GM18507 (cell line): Measurements from ENCODE around the gene TNS1.

ENCODE experiments used
- DNase-seq: peaks from one replicate; pipeline ENCODE4 v3.0.0; 2011; ENCODE audit warnings: low read depth; ENCODE audit not compliant: insufficient read length; ENCODE audit errors: extremely low spot score
- FAIRE-seq: peaks from 2 replicates; lab custom pipeline; 2011; peaks lifted over from hg19 to GRCh38; lab: Jason Lieb, UNC

TNS1 gene

DNA sequence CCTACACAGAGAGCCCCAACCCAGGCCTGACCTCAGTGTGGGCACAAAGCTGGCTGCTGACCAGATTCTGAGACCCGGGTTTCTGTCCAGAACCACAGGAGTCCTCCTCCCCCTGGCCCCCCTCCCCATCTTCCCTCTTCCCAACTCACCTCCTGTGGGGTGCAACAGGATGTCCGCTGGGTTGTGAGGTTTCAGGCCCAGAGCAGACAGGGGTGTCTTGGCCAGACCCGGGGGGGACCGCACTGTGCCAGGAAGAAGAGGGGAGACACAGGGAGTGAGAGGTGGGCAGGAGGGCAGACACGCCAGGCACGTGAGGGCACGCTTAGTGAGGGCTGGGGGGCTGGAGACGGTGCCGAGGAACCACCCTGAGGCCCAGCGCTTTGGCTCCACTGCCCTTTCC is 171.5 kb downstream of the TNS1 start:
- FAIRE-seq (no peak), DNase-seq (no peak)

DNA sequence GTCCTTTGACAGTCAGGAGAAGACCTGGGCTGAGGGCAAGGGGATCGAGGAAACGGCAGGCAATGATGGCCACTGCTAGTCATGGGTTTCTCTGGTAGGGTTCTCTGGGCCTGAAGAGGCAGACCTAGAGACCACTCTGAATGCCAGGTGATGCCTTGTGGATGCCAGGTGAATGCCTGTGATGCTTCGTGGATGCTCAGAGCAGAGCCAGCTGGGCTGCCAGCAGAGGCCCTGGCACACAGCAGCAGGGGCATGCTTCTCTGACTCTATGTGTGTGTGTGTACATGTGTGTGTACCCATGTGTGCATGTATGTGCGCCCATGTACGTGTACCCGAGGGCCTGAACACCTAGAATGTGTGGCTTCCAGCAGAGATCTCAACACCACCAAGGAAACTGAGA is 172.0 kb downstream of the TNS1 start:
- FAIRE-seq (no peak), DNase-seq (no peak)

DNA sequence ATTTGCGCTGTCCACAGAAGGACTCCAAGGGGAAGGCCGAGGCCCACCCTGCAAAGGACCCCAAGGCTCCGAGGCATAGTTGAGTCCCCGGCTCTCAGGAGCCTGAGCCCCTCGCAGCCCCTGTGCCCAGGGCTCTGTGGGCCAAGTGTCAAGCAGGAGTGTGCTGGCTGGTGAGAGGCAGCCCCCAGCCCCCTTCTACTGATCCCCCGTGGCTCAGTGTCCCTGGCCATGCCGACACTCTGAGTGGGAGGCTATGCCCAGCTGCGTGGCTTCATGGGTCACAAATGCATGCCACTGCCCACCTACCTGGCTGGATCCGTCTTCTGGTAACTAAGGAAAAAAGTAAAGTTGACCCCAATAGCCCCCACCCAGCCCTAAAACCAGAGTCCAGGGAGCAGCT is 172.7 kb downstream of the TNS1 start:
- DNase-seq (no peak), FAIRE-seq (no peak)

DNA sequence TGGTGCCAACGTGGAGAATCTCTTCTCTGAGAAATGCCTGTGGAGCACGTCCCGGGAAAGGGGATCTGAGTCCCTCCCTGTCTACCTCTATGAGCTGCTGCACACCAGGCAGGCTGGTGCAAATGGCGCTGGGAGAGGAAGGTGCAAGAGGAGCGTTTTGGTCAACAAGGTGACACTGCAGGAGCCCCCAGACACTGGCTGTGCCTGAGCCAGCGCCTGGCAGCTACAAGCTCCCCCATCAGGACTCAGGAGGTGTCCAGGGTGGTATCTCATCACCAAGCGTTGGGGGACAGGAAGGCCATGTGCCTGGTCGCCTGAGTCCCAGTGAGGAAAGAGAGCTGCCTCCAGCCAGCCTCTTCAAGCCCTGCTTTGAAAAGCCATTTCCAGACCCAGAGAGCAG is 173.4 kb downstream of the TNS1 start:
- FAIRE-seq (no peak), DNase-seq (no peak)

DNA sequence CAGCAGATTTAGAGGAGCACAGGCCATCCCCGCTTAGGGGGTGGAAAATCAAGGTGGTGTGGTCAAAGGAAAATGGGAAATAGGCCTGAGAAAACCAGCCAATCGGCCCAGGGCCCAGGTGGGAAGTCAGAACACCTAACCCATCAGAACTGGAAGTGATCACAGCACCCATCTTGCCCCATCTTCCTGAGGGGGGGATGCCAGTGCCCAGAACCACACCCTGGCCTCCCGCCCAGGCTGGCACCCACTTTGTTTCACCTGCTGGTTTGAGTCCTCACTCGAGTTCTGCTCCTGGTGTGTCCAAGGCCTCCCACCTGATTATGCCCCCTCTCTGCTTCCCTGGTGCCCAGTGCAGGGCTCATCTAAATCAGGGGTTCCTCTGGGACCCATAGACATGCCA is 174.5 kb downstream of the TNS1 start:
- no peak for FAIRE-seq
- DNase-seq, result no peak

DNA sequence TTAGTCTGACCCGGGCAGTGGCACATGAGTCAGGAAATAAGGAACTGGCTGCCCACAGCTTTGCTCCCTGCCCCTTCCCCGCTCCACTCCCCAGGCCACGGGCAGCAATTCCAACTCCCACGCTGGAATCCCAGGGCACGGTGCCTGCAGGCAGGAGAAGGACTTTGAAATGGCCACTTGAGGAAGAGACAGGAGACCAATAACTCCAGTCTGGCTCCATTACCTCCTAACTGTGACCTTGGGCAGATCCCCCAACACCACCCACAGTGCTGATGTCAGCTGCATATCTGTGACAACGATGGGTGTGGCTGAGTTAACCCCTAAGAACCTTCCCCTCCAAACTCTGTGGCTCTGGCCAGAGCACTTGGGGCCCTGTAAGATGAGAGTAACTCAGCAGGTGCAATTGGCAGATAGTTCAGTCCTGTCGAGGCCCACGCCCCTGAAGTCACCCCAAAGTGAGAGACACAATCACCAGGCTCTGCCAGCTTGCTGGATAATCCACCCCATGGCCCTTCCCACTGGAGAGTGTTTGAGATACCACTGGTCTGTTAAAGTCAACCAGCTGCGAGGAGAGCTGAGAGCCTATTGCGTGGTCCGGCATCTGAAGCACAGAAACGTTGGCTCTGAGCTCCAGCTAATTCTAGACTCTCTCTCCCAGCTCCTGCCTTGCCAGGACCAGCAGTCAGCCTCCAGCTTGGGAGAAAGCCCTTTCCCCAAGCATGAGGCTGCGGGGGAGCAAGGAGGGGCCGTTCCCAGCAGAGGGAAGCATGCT is 175.2 kb downstream of the TNS1 start:
- DNase-seq (no peak), FAIRE-seq (no peak)

DNA sequence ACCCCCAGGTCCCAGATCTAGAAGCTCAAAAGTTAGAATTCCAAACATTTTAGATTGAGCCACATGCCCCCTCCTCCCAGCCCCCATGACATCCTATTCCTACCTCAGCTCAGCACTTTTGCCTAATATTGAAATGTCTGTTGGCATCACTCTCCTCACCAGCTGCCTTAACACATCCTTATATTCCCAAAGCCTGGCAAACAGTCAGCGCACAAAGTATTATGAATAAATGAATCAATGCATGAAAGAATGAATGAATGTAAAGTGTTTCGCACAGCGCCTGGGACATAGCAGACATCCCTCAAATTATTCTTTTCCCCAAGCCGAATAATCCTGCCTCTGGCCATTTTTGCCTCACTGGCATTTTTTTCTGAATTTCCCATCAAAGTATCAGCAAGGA is 175.8 kb downstream of the TNS1 start:
- no peak for FAIRE-seq
- no peak for DNase-seq

DNA sequence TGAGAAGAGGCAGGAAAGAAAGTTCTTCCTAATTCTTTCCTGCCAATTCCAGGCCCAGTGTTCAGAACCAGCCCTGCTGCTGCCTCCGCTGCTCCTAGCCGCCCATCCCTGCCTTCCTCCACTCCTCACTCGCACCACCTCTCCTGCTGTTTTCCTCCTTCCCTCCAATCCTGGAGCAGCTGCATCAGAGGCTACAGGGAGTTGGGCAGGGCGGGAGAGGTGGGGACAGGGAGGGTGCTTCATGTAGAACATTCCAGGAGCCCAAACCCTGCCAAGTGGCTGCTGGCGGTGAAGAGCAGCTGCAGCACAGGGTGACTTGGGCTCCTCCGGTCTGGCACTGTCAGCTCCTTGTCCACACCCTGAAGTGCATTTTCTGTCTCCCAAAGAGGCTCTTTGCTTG is 176.3 kb downstream of the TNS1 start:
- FAIRE-seq, result no peak
- no peak for DNase-seq

DNA sequence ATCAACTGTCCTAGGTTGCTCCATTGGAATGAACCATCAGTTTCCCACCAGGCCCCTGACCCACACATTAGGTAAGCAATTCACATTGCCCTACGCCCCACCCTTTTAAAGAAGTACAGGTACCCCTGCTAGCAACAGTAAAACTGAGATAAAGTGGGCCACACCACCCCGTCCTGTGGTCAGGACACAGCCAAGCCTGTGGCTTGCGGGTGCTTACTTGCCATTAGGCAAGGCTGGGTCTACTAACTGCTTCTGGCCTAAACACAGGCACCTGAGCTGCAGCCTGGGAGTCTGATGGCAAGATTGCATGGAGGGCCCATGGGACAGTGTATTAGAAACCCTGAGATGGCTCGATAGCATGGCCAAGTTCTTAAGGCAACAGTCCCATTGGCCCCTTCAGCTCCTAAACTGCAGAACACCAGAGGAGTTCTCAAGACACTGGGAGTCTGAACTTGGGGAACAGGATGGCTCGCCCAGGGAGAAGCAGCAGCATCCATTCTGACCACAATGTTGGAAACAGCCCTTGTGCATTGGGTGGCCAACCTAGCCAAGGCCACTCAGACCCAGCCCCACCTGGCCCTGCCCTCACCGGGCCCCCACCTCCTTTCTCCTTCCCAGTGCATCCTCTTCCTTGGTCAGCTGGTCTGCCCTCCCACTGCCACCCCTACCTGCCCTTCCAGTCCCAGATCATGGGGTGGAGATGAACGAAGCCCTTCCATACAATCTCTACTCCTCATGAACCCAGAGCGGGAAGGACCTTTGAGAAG is 177.1 kb downstream of the TNS1 start:
- FAIRE-seq, result no peak
- DNase-seq, result no peak

DNA sequence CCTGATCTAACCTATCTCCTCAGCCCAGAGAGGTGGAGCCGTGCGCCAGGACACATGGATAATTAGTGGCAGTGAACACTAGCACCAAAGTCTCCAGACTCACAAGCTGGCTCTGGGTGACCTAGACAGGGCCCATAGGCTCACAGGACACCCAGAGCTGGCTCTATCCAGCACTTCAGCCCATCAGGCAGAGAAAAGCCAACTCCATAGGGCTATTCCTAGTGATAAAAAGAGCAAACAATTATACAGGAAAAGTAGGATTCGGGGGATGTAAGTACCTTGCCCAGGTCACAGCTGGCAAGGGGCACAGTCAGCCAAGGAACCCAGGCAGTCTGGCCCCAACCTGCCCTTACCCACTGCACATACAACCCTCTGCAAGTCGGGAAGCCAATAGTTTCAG is 178.6 kb downstream of the TNS1 start:
- no peak for DNase-seq
- FAIRE-seq, result no peak

DNA sequence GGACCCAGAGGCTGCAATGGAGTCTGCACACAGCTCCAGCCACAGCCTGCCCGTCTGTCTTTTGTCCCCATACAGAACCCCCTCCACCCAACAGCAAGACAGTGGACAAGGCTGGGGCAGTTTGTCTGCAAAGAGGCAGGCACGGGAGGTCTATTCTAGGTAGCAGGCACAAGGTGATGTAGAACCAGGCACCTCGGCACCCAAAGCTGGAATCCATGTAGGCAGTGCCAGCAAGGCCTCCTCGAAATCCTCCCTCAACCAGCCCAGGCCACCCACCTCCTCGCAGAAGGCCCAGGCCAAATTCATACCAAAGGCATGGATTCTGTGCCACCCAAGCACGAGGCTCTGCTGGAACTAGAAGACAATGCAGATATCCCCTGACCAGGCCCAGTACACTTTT is 179.2 kb downstream of the TNS1 start:
- no peak for FAIRE-seq
- no peak for DNase-seq

DNA sequence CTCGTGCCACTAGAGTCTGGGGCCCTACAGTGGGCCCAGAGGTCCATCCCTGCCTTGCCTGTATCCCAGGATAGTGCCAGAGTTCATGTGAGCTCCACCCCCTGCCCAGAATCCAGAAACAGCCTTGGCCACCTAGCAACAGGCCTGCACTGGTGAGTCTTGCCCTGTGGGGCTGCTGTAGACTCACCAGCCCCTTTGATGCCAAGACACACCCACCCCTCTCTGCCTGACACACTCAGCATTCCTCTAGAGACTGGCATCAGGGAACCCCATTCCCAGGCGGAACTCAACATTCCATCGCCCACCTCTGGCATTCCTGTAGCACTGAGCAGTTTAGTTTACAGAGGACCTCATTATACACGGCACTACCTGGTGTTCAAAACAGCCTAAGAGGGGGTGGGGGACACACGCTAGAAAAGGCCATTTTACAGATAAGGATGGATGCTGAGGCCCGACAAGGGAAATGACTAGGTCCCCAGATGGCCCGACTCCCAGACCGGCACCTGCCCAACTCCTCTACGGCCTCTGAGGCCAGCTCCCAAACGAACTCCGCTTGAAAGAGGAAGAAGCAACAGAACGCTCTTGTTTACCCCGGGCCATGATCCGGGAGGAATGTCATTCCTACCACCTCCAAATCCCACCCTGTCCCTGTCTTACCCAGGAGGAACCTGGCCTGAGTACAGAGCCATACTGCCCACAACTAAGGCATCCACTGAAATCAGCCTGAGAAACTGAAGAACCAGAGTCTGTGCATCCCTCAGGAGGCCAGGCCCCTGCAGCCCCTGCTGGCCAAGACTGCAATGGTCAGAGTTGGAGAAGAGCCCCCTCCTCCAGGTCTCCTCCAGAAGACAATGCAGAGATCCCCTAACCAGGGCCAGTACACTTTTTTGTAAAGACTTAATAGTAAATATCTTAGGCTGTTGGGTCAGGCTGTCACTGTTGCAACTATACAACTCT is 180.2 kb downstream of the TNS1 start:
- FAIRE-seq (no peak), DNase-seq (no peak)

DNA sequence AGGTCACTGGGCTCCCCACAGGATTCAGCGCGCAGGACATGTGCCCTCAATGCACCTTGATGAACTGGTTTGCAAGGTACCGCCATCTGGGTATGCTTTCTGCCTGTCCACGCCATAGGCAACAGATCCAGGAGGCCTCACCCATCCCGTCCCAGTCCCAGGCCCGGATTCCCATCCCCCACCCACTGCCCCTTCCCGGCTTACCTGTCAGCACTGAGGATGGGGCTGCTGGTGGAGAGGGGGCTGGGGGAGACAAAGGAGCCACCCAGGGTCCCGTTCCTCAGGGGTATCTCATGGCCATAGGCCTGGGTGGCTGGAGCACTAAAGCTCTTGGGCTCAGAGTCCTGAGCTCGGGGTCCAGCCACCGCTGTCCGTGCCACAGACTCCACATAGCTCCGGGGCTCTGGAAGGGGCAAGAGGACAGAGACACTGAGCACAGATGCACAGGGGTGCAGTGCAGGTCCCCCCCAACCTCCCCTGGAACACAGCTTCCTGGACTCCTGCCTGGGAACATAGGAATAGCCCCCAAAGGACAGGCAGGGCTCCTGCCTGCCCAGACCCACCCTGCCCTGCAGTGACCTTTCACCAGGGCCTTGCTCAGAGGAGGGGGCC is 181.2 kb downstream of the TNS1 start:
- DNase-seq, result no peak
- FAIRE-seq, result no peak

DNA sequence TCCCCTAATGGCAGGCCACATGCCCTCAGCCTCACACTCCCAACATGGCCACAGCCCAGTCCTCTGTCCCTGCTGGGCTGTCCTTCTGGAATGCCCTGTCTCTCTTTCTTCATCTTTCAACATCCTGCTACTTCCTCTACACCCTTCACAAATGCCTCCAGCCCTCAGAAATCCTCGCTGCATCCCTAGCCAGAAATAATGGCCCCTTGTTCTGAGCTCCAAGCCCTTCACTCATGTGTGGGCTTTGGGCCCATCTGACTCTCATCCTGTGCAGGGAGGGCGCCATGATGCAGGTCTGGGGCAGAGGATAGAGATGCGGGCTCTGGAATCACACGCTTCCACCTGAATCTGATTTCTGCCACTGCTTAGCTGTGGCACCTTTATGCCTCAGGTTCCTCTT is 181.9 kb downstream of the TNS1 start:
- DNase-seq, result no peak
- FAIRE-seq, result no peak

DNA sequence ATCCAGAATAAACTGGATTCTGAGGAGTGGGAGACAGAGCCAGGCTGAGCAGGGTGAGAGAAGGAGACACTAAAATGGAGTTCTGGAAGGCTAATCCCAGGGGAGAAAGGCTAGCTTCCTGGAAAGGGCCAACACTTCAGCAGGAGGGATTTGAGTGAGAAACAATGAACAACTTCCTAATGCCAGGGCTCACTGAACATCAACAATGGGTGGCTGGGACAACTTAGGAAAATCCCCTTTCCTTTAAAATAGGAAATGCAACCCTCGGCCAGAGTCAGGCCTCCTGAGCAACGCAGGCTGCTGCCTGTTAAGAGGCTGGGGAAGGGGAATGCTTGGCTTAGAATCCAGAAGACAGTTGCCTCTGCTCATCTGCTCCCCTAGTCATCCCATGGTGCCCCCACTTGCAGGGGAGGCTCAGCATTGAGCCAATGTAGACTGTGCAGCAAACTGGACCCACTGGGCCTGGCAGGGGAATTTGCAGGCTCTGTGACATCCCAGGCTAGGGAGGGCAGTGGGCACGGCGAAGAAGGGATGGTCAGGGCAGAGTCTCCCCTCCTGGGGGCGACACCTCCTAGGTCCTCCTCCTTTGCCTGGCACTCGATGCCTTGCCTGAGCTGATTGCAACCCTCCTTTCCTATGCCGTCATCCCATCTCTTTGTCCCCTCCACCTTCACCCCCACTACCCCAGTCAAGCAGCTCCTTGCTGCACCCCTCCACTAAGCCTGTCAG is 182.5 kb downstream of the TNS1 start:
- no peak for DNase-seq
- FAIRE-seq, result no peak

DNA sequence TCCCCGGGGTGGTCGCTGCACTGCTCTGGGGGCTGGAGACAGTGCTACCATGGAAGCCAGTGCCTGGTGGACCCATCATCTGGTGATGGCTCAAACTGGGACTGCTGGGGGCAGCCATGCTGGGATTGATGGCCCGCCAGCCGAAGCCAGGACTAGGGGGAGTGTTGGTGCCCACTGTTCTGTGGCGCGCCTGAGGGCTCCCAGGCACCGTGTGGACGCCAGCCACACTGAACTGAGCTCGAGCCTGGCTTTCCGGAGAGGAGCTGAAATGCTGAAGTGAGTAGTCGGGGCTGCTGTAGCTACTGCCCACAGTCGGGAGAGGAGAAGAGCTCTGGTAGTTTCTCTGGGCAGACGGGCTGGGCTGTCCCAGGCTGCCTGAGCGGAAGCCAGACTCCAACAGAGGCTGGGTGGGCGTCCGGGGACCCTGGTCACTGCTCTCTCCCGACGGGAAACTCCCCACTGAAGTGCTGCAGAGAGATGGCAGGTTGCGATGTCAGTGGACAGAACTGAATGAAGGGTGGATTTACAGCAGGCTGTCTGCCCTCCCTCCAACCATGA is 184.4 kb downstream of the TNS1 start:
- FAIRE-seq (no peak), DNase-seq (no peak)

DNA sequence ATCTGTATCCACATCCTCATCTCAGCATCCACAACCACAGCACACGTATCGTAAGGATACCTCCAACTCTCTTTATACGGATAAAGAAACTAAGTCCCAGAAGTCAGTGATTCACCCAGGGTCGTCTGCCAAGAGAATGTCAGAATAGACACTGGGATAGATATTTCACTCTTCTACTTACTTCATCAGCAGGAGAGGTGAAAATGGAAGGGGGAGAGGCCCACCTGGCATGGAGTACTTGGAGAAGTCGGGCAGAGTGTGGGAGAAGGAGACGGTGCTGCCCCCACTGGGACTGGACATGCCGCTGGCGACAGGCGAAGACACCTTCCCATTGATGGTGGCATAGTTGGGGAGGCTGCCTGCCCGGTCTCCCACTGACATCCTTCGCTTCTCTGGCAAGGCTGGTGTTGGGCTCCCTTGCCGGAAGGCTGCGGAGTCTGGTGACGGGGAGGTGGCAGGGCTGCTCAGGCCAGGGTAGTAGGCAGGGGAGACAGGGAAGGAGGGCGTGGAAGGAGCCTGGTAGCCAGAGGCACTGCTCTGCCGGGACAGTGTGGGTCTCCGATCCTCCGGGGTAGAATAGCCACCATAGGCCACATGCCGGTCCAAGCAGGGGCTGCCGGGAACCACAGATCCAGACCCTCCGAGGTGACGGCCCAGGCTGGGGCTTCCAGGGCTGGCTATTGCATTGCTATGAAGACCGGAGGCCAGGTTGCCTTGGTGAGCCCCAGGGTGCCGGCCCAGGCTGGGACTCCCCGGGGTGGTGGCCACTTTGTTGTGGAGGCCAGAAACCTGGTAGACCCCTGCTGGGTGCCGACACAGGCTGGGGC is 185.1 kb downstream of the TNS1 start:
- no peak for DNase-seq
- no peak for FAIRE-seq

DNA sequence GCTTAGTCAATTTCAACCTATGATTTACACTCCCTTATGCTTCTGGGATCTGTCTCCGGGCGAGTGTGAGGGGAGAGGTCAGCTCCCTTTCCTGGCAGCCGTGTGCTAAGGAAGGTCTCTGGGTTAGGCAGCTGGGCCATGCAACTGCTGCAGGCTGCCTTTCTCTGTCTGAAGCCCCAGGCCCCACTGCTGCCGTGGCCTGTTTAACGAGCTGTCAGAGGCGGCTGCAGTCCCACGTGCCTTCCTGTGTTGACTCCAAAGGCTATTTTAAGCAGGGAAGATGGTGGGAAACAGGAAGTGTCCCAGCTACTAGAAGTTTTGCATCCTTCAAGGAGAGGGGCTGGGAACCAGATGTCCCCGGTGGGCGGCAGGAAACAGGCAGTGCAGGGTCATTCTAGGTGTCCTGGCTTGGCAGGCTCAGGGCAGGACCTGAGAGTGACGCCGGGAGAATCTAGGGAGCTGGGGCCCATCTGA is 186.4 kb downstream of the TNS1 start:
- no peak for FAIRE-seq
- no peak for DNase-seq
